K562 (cell line): Measurements from ENCODE around the gene DCPS. TPM values are rescaled to one million over a fixed set of nuclear protein-coding genes. Genes with fewer than 3 reads are reported as not detected.

Experiments
- ATAC-seq: fragments of 200-7000 bp; cut with Tn5 transposase; 3 replicates; pipeline ENCODE4 v1.9.1; 2020; ENCODE audit warnings: moderate library complexity
- BruUV-seq: library from RNA; stranded (reverse); fragments of 400-500 nt; replicated peaks from 2 replicates; lab custom pipeline; 2021; lab: Mats Ljungman, UMichigan
- CTCF ChIA-PET: fragments of 300-600 bp; formaldehyde crosslinking; extraction: SDS; loops from one replicate; lab custom pipeline; 2021; ENCODE audit warnings: low intra/inter-chr PET ratio; lab: Yijun Ruan, JAX
- POLR2A ChIA-PET: fragments of 300-600, 350-650 bp; sonication (Branson Sonifier 250); formaldehyde crosslinking; extraction: SDS; loops from one replicate; lab custom pipeline; 2021; ENCODE audit warnings: antibody characterized with exemption, inconsistent platforms; lab: Yijun Ruan, JAX
- DNase-seq, 4 experiments: peaks; one replicate each; pipeline versions ENCODE4 v3.0.0 to v3.0.0-alpha.2; 2011 to 2018; ENCODE audit warnings: low spot score in 3 of 4, mixed read lengths in 3 of 4; ENCODE audit errors: extremely low read depth in 1 of 4
- FAIRE-seq: peaks from 2 replicates; lab custom pipeline; 2011; peaks lifted over from hg19 to GRCh38; lab: Jason Lieb, UNC
- H2AFZ ChIP-seq: 2 replicates; pipeline ENCODE4 v1.6.0; 2011; ENCODE audit warnings: low read depth, low read length, control low read depth, inconsistent platforms
- H3K27ac ChIP-seq: fragments of 200-600 bp; 3 replicates; pipeline ENCODE4 v1.8.0; 2011; ENCODE audit warnings: low read depth, mild to moderate bottlenecking, control low read depth, inconsistent platforms, low read length, moderate library complexity, mixed read lengths; ENCODE audit errors: extremely low read depth
- H3K27me3 ChIP-seq, 2 experiments: fragments of 300-600 bp in 1 of 2; 2 replicates in 1 of 2; 3 replicates in 1 of 2; pipeline versions ENCODE4 v1.6.0 to v1.8.0; 2011; ENCODE audit warnings: inconsistent platforms in 2 of 2, low read length in 2 of 2, mild to moderate bottlenecking in 1 of 2, mixed read lengths in 1 of 2, moderate library complexity in 1 of 2; ENCODE audit not compliant: control insufficient read depth in 2 of 2, insufficient read depth in 2 of 2
- H3K36me3 ChIP-seq: fragments of 300-600 bp; 3 replicates; pipeline ENCODE4 v1.8.0; 2011; ENCODE audit warnings: mild to moderate bottlenecking, low read length, inconsistent platforms; ENCODE audit not compliant: control insufficient read depth, insufficient read depth
- H3K4me1 ChIP-seq, 2 experiments: fragments of 200-600 bp in 1 of 2; replicated peaks in 1 of 2; 2 replicates in 1 of 2; 3 replicates in 1 of 2; pipeline versions ENCODE4 v1.5.1 to v1.8.0; 2011; ENCODE audit warnings: inconsistent platforms in 2 of 2, low read length in 2 of 2, mild to moderate bottlenecking in 1 of 2, mixed read lengths in 1 of 2, moderate library complexity in 1 of 2; ENCODE audit not compliant: control insufficient read depth in 2 of 2, insufficient read depth in 2 of 2
- H3K4me2 ChIP-seq: 2 replicates; pipeline ENCODE4 v1.6.1; 2011; ENCODE audit warnings: low read length, control low read depth, inconsistent platforms, mixed read lengths; ENCODE audit not compliant: insufficient read depth
- H3K4me3 ChIP-seq: fragments of 200-600 bp; sonication (generic), shearing (Covaris generic); 2 replicates; pipeline ENCODE4 v1.5.1; 2016; ENCODE audit warnings: control low read depth, inconsistent platforms
- H3K79me2 ChIP-seq: fragments of 200-600 bp; 3 replicates; pipeline ENCODE4 v1.8.0; 2011; ENCODE audit warnings: low read length, inconsistent platforms; ENCODE audit not compliant: control insufficient read depth, insufficient read depth
- H3K9ac ChIP-seq, 2 experiments: 2 replicates each; pipeline versions ENCODE4 v1.6.0 to v1.6.1; 2011; ENCODE audit warnings: low read depth in 2 of 2, low read length in 2 of 2, control low read depth in 1 of 2, inconsistent platforms in 1 of 2, mild to moderate bottlenecking in 1 of 2, mixed read lengths in 1 of 2; ENCODE audit not compliant: insufficient read depth in 1 of 2
- H3K9me1 ChIP-seq: one replicate; pipeline ENCODE4 v1.6.0; 2011; ENCODE audit warnings: inconsistent platforms, mild to moderate bottlenecking, low read length, moderate library complexity; ENCODE audit not compliant: control insufficient read depth, insufficient read depth
- H3K9me3 ChIP-seq: replicated peaks from 2 replicates; pipeline ENCODE4 v1.5.1; 2011; ENCODE audit warnings: low read depth, low read length, inconsistent platforms; ENCODE audit not compliant: control insufficient read depth, insufficient read depth
- H4K20me1 ChIP-seq: replicated peaks from 2 replicates; pipeline ENCODE4 v1.6.1; 2011; ENCODE audit warnings: low read length, inconsistent platforms, mixed read lengths; ENCODE audit not compliant: control insufficient read depth, insufficient read depth
- FIP1L1 ChIP-seq: fragments of 200-400 bp; formaldehyde crosslinking; IDR thresholded peaks from 2 replicates; pipeline ENCODE4 v1.6.1; 2018; ENCODE audit warnings: mild to moderate bottlenecking, low read depth, low read length; ENCODE audit not compliant: poor library complexity, severe bottlenecking
- HNRNPLL ChIP-seq: fragments of 200-400 bp; formaldehyde crosslinking; IDR thresholded peaks from 2 replicates; pipeline ENCODE4 v1.6.1; 2017; ENCODE audit warnings: low read length, low read depth, mild to moderate bottlenecking; ENCODE audit not compliant: poor library complexity, severe bottlenecking
- ILK ChIP-seq: fragments of 450-650 bp; IDR thresholded peaks from 2 replicates; pipeline ENCODE4 v1.6.1; 2016; ENCODE audit warnings: missing genetic modification characterization, low read depth, mild to moderate bottlenecking, missing compliant biosample characterization, moderate library complexity, borderline replicate concordance
- MED1 ChIP-seq: sonication (generic); formaldehyde crosslinking; IDR thresholded peaks from 2 replicates; pipeline ENCODE4 v1.8.1; 2023; ENCODE audit warnings: missing genetic modification reagents, borderline replicate concordance
- PRPF4 ChIP-seq: fragments of 200-400 bp; formaldehyde crosslinking; IDR thresholded peaks from one replicate; pipeline ENCODE4 v1.6.1; 2017; ENCODE audit warnings: low read length, low read depth, mild to moderate bottlenecking; ENCODE audit not compliant: insufficient read depth, poor library complexity, severe bottlenecking
- RBM34 ChIP-seq: fragments of 200-400 bp; formaldehyde crosslinking; IDR thresholded peaks from 2 replicates; pipeline ENCODE4 v1.6.1; 2018; ENCODE audit warnings: low read length, borderline replicate concordance; ENCODE audit not compliant: insufficient read depth
- SMAD4 ChIP-seq: fragments of 250-450 bp; sonication (Bioruptor Pico); conservative IDR thresholded peaks from 2 replicates; pipeline ENCODE4 v1.8.0; 2021; ENCODE audit warnings: inconsistent platforms, mild to moderate bottlenecking, moderate library complexity
- SMC3 ChIP-seq: conservative IDR thresholded peaks from 2 replicates; pipeline ENCODE4 v1.6.1; 2011; ENCODE audit warnings: low read depth, low read length, improper control_type of control experiment; ENCODE audit not compliant: insufficient read depth
- SP2 ChIP-seq: IDR thresholded peaks from 2 replicates; pipeline ENCODE4 v1.6.1; 2011; ENCODE audit warnings: mild to moderate bottlenecking, low read depth, low read length, moderate library complexity; ENCODE audit not compliant: poor library complexity, severe bottlenecking; ENCODE audit errors: extremely low read depth
- TGIF2 ChIP-seq: sonication (generic); formaldehyde crosslinking; IDR thresholded peaks from 2 replicates; pipeline ENCODE4 v1.8.1; 2022; ENCODE audit warnings: mild to moderate bottlenecking, missing genetic modification reagents, moderate library complexity
- ZNF184 ChIP-seq: sonication (generic); formaldehyde crosslinking; IDR thresholded peaks from 2 replicates; pipeline ENCODE4 v1.5.0; 2020; ENCODE audit warnings: missing genetic modification reagents
- ZNF217 ChIP-seq: sonication (generic); formaldehyde crosslinking; IDR thresholded peaks from 2 replicates; pipeline ENCODE4 v1.8.0; 2022; ENCODE audit warnings: mild to moderate bottlenecking, missing genetic modification reagents
- ZNF695 ChIP-seq: fragments of 450-650 bp; formaldehyde crosslinking; IDR thresholded peaks from 2 replicates; pipeline ENCODE4 v1.4.0; 2020; ENCODE audit warnings: mild to moderate bottlenecking, moderate library complexity
- WGBS: fragments of 100-300 bp; shearing (Covaris generic); methylation state at CpG from one replicate; pipeline ENCODE4 v1.1.6; 2016; ENCODE audit warnings: low coverage, mixed read lengths; ENCODE audit not compliant: insufficient coverage; ENCODE audit errors: missing lambda C conversion rate; 5-methylcytosine and 5-hydroxymethylcytosine counted together
- in situ Hi-C: fragments of 300-500 bp; cut with MboI; formaldehyde crosslinking; loops from 4 replicates; pipeline ENCODE4 v1.15.0; 2018; ENCODE audit warnings: inconsistent platforms, mixed read lengths
- intact Hi-C: fragments of 100-400 bp; cut with micrococcal nuclease; formaldehyde crosslinking; loops from 2 replicates; pipeline ENCODE4 v1.14.2; 2022
- polyA plus RNA-seq, 8 experiments: library from polyadenylated mRNA; depleted of rRNA in 4 of 8; stranded (reverse) in 5 of 8; unstranded in 3 of 8; fragments of >200 nt; fragmentation: Nextera tagmentation in 2 of 8; fragmentation: Illumina TruSeq in 1 of 8; extraction: Ambion mirVana in 2 of 8; extraction: Trizol in 1 of 8; gene quantifications; 2 replicates each; pipeline versions ENCODE4 v1.2.1 to v1.2.3, GENCODE V29; 2011 to 2014; ENCODE audit warnings: inconsistent platforms in 1 of 8, missing spikeins in 1 of 8
- total RNA-seq, 7 experiments: library from RNA; depleted of rRNA in 6 of 7; stranded (reverse); fragments of >200 nt in 6 of 7; fragmentation: Illumina TruSeq in 2 of 7; extraction: Trizol in 2 of 7; gene quantifications; 2 replicates each; pipeline versions ENCODE4 v1.2.1 to v1.2.3, GENCODE V29; 2011 to 2021; ENCODE audit warnings: low replicate concordance in 1 of 7

DCPS gene
- total and polyA plus RNA-seq, 9 of the 15 experiments (the other 6 are each of a cell fraction or from before 2014, with no cell fraction given) = 8.7 to 38.1 (median 17.9) TPM

GRCh38 chr11:126310992-126311310 lies 7.1 kb downstream of the DCPS start:
- H3K79me2 ChIP-seq = no peaks in the 10 kb centered on the region
- ChIA-PET CTCF (interaction anchor here (1.4 to 3.6 kb wide), 4 partner anchors 49 to 170 kb away, joined by 5 to 27 read pairs (median 10); no protein-coding TSS in a partner anchor), POLR2A (interaction anchor here (0.6 to 1.1 kb wide), 4 partner anchors 11 to 170 kb away, joined by 3 read pairs; no protein-coding TSS in a partner anchor)
- H2AFZ ChIP-seq = no peak overlapping the region
- 81% methylated on average over 4 of the region's 6 CpGs for WGBS
- no peaks in the 10 kb centered on the region for H3K9me1 ChIP-seq
- H3K9ac ChIP-seq = no peak overlapping the region
- peaks cover 8% of the 10 kb centered on the region; the same call in 2 of the 3 replicates for H3K36me3 ChIP-seq
- intact Hi-C loops = loop anchor here (1.0 to 5.0 kb wide), 5 partner anchors 45 to 169 kb away; no protein-coding TSS in a partner anchor
- no TSS peak for BruUV-seq
- in situ Hi-C loops = loop anchor here (25.0 kb wide), 2 partner anchors 101 to 676 kb away; no protein-coding TSS in a partner anchor
- TF ChIP-seq RBM34 (no peak), SMC3 (no peak), HNRNPLL (no peak), MED1 (CRISPR knock-in tag) (no peak), TGIF2 (no peak), ZNF217 (CRISPR knock-in tag) (no peak), ZNF184 (CRISPR knock-in tag) (no peak), PRPF4 (no peak), FIP1L1 (no peak), SP2 (no peak), SMAD4 (CRISPR knock-in tag) (no peak), ILK (no peak), ZNF695 (CRISPR knock-in tag) (no peak)
- TF ChIP-seq, all 486 proteins: peak for 0
- H4K20me1 ChIP-seq = no peaks in the 10 kb centered on the region; the same call in 1 of the 2 replicates
- H3K27me3 ChIP-seq = no peaks in the 10 kb centered on the region; a peak in 1 of 5 replicates
- no peak overlapping the region for H3K27ac ChIP-seq
- H3K4me2 ChIP-seq = no peak overlapping the region
- no peaks in the 10 kb centered on the region for H3K9me3 ChIP-seq
- FAIRE-seq = no peak
- H3K4me3 ChIP-seq = no peak overlapping the region
- ATAC-seq = no peak
- DNase-seq = no peak
- no peaks in the 10 kb centered on the region for H3K4me1 ChIP-seq
